Measurements from ENCODE around the gene EXOC8. TPM values are rescaled to one million over a fixed set of nuclear protein-coding genes. Genes with fewer than 3 reads are reported as not detected.
A peak's percentile ranks its signal among the peaks of the same experiment; 100 is the strongest.

The EXOC8 gene
- polyA plus RNA-seq, 2 of the 4 experiments (the other 2 are of a cell fraction), result 7.7 to 9.8 TPM

DNA sequence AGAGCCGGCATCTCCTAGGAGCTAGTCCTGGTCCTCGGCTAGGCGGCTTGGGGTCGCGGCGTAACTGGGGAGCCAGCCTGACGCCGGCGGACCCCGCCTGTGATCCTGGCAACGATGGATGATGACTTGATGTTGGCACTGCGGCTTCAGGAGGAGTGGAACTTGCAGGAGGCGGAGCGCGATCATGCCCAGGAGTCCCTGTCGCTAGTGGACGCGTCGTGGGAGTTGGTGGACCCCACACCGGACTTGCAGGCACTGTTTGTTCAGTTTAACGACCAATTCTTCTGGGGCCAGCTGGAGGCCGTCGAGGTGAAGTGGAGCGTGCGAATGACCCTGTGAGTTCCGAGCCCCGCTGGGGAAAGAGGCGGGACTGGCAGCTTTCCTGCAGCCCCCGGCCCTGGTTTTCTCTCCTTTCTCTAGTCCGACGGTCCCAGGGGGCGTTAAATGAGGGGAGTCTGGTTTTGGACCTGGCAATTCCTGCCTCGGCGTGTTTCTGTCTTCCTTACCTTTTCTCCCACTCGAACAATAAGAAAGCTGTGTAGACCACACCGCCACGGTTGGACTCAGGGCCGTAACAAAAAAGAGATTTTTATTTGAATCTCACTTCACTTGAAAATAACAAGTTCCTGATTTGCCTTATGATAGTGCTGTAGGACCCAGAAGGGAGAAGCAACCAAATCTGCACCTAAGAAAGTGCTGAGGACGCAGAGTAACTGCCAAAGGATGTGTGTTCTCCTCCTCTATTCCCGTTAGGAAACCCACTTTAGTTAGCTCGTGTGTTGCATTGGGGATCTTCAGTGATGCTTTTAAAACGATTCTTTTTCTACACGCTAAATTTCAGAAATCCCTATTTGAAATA, 847 bp upstream of the EXOC8 start, which contains the start of gene SPRTN:
SPRTN (plus strand) TSS at position 24 of the 859 bp plus-strand sequence; CDS start at position 115, 91 bp downstream.
- DNase-seq (ENCODE audit: low read depth in 1 of 2, low spot score in 1 of 2), result peak in 1 of 2 experiments; percentile 96
- Histone ChIP-seq H3K4me3 (peak within 1 kb of the TSS; percentile 82), H3K27ac (peak within 1 kb of the TSS; percentile 91 to 95), H3K4me2 (peak within 1 kb of the TSS; percentile 93), H3K4me1 (peaks cover 40% of the 10 kb centered on the region), H3K9me3 (no peaks in the 10 kb centered on the region)
- ATAC-seq, result peak; percentile 89 to 93; a peak in 5 of 6 replicates
- FAIRE-seq, result no peak
- POLR2A ChIA-PET, result interaction anchor here (0.7 to 1.8 kb wide), 13 partner anchors 10 to 1780 kb away, joined by 3 to 6 read pairs (median 3); partner anchors contain the start of gene ABCB10
- 1% methylated on average over 31 of the region's 43 CpGs for WGBS (ENCODE audit: missing lambda C conversion rate)
- CTCF ChIA-PET, result interaction anchor here (0.7 to 2.0 kb wide), 8 partner anchors 13 to 268 kb away, joined by 3 to 9 read pairs (median 4); no protein-coding TSS in a partner anchor
- no peak for TF ChIP-seq TP53 (CRISPR knock-in tag; IDR thresholded peaks at IDR 0.05)
- TF ChIP-seq FOXS1 (CRISPR knock-in tag; IDR thresholded peaks at IDR 0.05), result no peak
- no peak for TF ChIP-seq NPAS2 (CRISPR knock-in tag; IDR thresholded peaks at IDR 0.05; ENCODE audit: borderline replicate concordance)
- no peak for TF ChIP-seq ESRRA (IDR thresholded peaks at IDR 0.05; ENCODE audit: borderline replicate concordance, low read length)
- TF ChIP-seq E2F6 (IDR thresholded peaks at IDR 0.05; ENCODE audit: borderline replicate concordance, low read depth), result no peak
- TF ChIP-seq HOXB13 (CRISPR knock-in tag; IDR thresholded peaks at IDR 0.05; ENCODE audit: low read depth), result no peak
- TF ChIP-seq, protein P1, sequence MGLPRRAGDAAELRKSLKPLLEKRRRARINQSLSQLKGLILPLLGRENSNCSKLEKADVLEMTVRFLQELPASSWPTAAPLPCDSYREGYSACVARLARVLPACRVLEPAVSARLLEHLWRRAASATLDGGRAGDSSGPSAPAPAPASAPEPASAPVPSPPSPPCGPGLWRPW (IDR thresholded peaks at IDR 0.05), result no peak
- no peak for TF ChIP-seq NFE2L2 (conservative IDR thresholded peaks at IDR 0.05; ENCODE audit: low read length)
- TF ChIP-seq MAFK (IDR thresholded peaks at IDR 0.05; ENCODE audit: partially characterized antibody), result no peak
- peak; percentile 54; the same call in 1 of the 2 replicates for TF ChIP-seq KDM5A (IDR thresholded peaks at IDR 0.05)
- TF ChIP-seq MYC (IDR thresholded peaks at IDR 0.05; ENCODE audit: borderline replicate concordance, low read length), result no peak
- TF ChIP-seq FOSB (CRISPR knock-in tag; IDR thresholded peaks at IDR 0.05), result no peak
- TF ChIP-seq JUN (IDR thresholded peaks at IDR 0.05), result no peak; a peak in 1 of 5 replicates
- TF ChIP-seq HOXA7 (CRISPR knock-in tag; IDR thresholded peaks at IDR 0.05), result no peak
- no peak for TF ChIP-seq ZC3H11A (IDR thresholded peaks at IDR 0.05)
- TF ChIP-seq BHLHE40 (IDR thresholded peaks at IDR 0.05; ENCODE audit: low read depth, low read length), result no peak
- TF ChIP-seq HEYL (CRISPR knock-in tag; IDR thresholded peaks at IDR 0.05), result no peak
- no peak; the same call in 1 of the 2 replicates for TF ChIP-seq MAX (IDR thresholded peaks at IDR 0.05)
- no peak for TF ChIP-seq ZSCAN20 (CRISPR knock-in tag; IDR thresholded peaks at IDR 0.05)
- 0 out of 2 replicates have a peak, but pooled peaks have one; percentile 5 for TF ChIP-seq PHF8 (IDR thresholded peaks at IDR 0.05; ENCODE audit: borderline replicate concordance, low read depth)
- TF ChIP-seq POLR2A (IDR thresholded peaks at IDR 0.05; ENCODE audit: low read length), result peak; percentile 63

- CTCF ChIA-PET, result interaction anchor here (0.7 to 2.0 kb wide), 4 partner anchors 14 to 270 kb away, joined by 3 to 9 read pairs (median 4); no protein-coding TSS in a partner anchor
- H3K27ac ChIP-seq, result peak overlapping the region; percentile 91 to 95
- no peaks in the 10 kb centered on the region for H3K9me3 ChIP-seq
- POLR2A ChIA-PET, result interaction anchor here (1.0 to 1.8 kb wide), 5 partner anchors 12 to 694 kb away, joined by 3 to 6 read pairs (median 5); no protein-coding TSS in a partner anchor
- 7% methylated on average over 12 of the region's 32 CpGs for WGBS (ENCODE audit: missing lambda C conversion rate)
- FAIRE-seq, result no peak
- no peak for DNase-seq (ENCODE audit: low read depth in 1 of 2, low spot score in 1 of 2)
- peaks cover 46% of the 10 kb centered on the region for H3K4me1 ChIP-seq
- peak overlapping the region; percentile 93 for H3K4me2 ChIP-seq
- peak overlapping the region; percentile 82 for H3K4me3 ChIP-seq
- TF ChIP-seq, protein P1 (IDR thresholded peaks at IDR 0.05), result no peak
- no peak for TF ChIP-seq JUN (IDR thresholded peaks at IDR 0.05)
- ATAC-seq, result peak; percentile 37 to 54
These were observed 595 bp downstream of the EXOC8 start for GRCh38 chr1:231337043-231337471.
